Hippocampal formation (tissue), 2 donors: ENCODE data around the gene IL4I1.

Experiments
- DNase-seq, 2 donors: peaks; one replicate each; lab custom pipeline; 2025; lab: John Stamatoyannopoulos, UW

Gene IL4I1

DNA sequence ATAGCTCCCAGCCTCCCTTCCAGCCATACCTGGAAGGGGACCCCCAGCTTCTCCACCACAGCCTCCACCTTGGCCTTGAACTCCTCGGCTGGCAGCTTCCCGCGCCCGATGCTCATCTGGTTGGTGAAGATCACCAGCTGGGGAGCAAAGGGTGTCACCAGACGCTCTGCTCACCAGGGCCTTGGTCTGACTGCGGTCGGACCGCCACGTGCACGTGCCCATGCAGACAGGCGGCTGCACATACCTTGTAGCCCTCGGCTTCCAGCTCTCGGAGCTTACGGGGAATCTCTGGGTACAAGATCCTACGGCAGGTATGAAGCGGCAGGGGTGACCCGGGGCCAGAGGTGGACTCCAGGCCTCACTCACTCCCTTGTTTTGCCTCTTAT is 32.8 kb downstream of the IL4I1 start:
- DNase-seq, result no peak

DNA sequence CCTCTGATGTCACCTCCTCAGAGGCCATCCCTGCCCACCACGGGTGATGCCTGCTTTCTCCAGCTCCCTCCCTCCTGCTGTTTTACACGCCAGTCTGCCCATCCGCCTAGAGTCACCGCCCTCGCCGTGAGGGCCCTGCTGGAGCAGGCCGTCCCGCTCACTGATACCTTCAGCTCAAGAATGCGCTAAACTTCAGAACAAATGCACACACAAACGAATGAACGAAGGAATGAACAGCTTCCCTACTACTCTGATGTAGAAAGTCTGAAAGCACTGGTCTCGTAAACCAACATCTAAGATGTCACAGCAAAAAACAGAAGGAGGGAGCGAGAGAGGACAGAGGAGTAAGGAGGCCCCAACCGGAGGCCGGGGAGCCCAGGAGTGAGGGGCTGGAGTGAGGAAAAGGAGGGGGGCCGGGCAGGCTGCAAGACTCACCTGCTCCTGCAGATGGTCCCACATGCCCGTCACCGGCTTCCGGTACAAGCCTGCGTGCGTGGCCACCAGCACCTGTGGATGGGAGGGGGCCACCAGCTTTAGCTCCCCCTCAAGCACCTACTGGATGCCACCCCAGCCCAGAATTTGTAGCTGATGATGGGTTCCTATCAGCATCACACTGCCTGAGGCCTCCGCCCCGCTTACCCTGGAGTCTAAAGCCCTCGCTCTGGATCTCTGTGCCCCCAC is 33.3 kb downstream of the IL4I1 start:
- no peak for DNase-seq

DNA sequence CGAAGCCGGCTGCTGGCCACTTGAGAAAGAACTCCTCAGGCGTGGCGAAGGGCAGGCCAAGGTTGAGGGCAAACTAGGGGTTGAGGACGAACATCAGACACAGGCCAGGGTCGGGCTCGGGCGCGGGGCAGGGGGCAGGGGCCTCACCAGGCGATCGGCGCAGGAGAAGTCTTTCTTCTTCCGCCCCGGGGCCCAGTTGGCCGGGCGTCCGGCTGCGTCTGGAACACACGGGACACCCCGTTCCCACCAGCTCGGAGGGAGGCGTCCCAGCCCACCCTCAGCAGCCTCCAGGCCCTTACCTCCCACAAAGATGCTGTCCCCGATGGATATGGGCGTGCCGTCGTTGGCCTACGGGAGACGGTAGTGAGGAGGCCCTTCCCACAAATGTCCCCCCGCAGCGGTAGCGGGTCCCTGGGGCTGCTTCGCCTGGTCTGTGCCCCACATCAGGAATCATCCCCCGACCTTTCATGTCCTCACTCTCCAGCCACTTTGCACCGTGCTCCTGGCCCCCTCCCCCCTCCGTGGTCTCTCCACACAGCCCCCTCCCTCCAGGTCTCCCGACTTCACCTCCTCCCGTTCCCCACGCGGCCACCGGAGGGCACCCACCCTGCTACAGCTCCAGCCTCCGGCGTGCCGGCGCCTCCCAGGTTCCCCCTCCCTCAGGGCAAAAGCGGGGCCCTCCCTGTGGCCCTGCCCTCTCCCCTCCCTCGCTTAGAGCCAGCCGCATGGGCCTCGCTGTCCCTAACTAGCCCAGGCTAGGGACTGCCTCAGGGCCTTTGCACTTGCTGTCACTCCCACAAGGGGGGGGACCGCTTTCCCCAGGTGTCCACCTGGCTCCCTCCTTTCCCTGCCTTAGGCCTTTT is 34.1 kb downstream of the IL4I1 start:
- no peak for DNase-seq

DNA sequence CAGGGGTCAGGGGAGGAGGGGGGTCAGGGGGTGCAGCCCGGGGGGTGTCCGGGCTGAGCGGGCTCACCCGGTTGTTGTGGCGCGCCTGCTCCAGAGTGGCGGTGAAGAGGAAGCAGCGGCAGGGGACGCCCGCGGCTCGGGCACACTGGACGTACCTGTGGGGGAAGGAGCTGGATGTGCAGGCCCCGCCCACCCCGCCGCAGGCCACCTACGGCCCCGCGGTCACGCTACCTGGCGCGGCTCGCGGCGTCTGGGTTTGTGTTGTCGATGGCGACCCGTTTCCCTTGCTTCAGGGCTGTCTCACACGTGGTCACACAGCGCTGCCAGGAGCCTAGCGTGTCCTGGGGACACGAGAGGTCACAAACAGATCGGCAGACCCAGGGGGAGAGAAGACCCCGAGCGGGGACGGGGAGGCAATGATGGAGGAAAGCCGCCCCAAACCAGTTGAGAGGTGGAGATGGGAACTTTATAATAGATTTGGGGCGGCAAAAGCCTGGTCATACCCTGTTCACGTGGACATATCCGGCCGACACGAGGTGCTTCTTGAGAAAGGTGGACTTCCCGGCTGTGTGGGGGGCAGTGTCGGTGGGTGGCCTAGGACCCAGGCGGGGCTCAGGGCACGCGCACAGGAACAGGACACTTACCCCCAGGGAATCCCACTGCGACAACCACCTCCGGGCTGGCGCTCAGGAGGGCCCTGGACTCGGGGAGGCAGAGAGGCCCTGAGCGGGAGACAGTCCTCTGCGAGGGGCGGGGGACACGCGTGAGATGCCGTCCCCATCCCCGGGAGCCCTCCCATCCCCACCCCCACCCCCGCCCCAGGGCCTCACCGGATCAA is 34.9 kb downstream of the IL4I1 start:
- DNase-seq, result no peak

DNA sequence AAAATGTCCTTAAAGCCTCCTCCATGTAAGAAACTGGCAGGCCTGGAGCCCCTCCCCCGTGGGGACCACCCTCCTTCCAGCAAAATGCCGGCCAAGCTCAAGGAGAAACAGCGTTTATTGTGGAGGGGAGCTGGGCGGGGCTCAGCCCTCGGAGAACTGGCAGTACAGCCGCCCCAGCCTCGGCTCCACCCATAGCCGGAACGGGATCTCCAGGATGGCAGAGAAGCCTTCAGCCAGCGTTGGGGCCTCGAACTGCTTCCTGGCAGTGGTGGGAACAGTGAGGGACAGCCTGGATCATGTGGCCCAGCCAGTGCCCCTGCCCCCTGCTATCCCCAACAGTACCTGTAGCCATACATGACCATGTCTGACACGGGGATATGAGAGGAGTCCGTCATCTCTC is 35.6 kb downstream of the IL4I1 start:
- no peak for DNase-seq

DNA sequence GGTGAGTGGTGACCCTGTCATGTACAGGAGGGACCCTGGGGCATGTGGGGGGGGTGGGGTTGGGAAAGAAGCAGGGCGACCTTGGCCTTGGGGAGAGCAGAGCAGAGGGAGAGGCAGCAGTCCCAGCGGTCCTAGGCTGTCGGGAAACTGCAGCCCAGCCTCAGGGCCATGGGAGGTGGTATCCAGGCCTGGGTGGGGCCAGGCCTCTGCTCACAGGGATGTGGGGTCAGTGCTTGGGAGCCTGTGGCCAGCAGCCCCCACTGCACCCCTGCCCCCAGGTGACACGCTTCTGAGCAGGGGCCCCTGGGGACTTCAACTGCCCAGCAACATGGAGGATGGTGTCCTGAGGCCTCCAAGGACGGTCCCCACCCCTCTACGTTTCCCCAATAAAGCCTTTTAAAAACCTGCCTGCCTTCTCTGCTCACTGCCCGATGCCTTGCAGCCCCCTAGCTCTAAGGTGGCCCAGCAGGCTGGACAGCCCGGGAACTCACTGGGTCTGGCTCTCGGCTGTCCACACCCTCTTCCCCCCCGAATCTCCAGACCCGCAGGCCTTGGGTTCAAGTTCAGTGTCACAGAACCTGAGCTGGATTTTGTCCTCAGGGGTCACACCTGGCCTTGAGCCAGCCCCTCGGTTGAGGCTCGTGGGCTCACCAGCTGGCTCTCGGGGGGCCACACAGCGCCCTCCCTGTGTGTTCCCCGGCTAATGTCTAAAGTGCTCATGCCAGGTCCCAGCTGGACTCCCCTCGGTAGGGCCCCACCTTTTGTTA is 36.2 kb downstream of the IL4I1 start:
- no peak for DNase-seq

DNA sequence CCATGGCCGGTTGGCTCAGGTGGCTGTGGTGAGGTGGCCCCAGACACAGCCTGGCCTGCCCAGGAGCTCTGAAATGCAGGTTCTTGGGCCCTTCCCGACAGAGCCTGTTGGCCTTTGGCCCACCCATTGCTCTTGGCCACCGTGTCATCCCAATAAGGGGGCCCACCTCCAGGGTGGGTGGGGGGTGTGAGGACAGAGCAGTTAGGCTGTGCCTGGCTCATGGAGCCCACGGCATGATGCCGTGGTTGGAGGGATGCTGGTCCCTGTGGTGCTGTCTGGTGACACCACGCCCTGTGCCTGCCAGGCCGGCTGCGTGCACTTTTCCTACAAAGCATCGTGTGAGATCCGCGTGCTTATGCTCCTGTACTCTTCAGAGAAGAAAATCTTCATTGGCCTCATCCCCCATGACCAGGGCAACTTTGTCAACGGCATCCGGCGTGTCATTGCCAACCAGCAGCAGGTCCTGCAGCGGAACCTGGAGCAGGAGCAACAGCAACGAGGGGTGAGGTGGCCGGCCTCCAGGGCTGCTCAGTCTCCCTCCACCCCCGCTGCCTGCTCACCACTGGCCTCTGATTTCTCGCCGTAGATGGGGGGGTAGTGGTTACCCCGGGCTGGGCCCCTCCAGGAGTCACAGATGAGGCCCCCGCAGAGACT is 36.9 kb downstream of the IL4I1 start:
- no peak for DNase-seq

DNA sequence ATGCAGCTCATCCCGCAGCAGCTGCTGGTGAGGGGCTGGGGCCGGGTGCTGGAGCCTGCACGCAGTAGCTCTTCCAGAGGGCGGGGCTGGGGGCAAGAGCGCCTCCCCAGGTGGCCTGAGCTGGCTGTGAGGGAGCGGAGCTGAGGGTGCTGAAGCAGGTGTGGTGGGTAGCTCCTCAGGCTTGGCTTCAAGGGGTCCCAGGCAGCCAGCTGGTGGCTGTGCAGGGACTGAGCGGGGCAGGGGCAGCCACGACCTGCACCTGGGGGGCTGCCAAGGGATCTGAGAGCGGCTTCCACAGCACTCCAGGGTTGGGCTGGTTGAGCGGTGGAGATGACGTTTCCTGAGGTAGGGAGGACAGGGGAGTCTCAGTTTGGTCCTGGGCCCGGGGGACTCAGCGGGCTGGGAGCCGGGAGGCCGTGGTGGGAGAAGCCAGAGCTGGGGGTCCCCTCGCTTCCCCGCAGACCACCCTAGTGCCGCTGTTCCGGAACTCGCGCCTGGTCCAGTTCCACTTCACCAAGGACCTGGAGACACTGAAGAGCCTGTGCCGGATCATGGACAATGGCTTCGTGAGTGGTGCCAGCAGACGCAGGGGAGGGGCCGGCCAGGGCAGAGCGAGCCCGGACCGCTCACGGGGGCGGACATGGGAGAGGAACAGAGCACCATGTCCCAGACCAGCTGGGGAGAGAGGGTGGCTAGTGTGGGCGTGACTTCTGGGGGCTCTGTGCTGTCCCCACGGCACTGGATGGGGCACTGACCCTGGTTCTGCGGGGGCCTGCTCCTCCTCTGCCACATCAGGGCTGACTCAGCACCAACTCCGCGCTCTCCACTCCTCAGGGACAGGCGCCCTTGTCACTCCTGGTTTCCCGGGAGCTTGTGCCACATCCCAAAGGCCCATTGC is 38.4 kb downstream of the IL4I1 start:
- DNase-seq, result no peak

DNA sequence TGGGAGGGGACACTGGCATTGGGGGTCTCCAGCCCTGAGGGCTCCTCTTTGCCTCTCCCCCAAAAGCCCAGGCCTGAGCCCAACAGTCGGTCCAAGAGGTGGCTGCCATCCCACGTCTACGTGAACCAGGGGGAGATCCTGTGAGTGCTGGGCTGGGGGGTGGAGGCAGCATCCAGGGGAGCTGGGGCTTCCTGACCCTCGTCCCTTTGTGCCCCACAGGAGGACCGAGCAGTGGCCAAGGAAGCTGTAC is 38.9 kb downstream of the IL4I1 start:
- DNase-seq, result no peak

DNA sequence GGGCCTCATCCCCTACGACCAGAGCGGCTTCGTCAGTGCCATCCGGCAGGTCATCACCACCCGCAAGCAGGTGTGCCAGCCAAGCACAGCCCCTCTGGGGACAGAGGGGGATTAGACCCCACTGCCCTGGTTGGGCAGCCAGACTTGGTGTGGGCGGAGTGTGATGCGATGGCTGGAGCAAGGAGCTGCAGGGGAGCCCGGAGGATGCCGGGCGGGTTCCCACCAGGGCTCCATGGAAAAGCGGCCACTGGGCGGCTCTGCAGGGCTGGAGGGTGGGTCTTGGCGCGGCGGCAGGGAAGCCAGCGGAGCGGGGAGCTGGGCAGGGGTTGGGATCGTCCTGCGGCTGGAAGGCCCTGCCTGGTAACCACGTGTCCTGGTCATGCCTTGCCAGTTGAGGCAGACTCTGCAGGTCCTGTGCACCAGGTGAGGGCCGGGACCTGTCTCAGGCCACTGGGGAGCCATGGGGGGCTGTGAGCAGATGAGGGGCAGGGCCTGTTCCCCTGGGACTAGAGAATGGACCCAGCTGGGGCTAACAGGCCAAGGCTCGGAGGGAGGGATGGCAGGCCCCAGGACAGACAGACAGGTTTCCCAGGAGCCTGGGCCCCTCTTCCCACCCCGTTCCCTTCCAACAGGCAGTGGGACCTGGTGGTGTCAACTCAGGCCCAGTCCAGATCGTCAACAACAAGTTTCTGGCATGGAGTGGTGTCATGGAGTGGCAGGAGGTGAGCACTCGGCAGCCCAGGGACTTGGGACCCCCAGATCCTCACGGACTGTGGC is 39.4 kb downstream of the IL4I1 start:
- no peak for DNase-seq

DNA sequence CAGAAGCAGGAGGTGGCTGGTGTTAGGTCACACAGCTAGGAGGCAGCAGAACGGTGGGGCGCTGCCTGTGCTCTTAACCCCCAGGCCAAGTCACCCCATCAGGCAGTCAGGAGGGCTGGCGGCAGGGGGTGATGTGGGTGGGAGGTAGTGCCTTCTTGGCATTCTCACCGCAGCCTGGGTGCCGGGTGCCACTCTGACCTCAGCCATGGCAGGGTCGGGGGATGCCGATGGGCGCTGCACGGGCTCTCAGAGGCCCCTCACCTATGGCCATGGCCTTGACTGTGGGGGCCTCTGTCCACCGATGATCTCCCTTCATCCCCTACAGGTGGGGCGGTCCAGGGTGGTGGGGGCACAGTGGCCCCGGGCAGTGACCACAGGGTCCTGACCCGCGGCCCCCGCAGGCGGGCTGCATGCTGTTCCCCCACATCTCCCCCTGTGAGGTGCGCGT is 40.1 kb downstream of the IL4I1 start:
- DNase-seq, result no peak

DNA sequence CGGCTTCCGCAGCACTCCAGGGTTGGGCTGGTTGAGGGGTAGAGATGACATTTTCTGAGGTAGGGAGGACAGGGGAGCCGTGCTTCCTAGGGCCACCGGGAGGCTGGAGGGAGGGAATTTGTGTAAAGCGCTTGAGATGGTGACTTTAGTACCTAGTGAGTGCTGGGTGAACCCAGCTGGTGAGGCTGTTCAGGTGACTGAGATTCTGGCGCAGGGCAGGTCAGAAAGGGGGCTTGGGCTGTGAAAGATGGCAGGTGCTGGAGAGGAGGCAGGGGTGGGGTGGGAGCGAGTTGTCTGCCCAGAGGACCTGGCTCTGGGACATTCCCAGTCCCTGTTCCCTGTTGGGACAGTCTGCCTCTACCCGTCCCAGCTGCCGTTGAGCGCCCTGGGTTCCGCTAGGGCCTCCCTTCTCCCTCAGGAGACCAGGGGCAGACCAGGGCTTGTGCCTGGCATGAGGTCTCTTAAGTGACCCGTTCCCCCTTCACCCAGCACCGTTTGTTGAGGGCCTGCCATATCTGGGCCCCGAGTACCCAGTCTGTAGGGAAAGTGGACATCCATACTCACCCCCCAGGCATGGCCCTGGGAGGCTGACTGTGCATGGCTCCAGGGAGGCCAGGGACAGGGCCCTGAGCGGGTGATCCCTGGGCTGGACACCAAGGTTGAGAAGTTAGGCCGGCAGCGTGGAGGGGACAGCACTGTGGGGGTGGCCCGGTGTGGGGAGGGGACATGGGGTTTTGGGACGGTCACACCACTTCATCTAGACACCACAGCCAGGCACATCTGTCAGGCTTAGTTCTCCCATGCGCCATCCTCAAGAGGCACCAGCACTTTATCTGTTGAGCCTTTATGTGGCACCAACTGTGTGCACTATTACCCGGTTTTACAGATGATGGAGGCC is 40.8 kb downstream of the IL4I1 start:
- DNase-seq, result no peak

DNA sequence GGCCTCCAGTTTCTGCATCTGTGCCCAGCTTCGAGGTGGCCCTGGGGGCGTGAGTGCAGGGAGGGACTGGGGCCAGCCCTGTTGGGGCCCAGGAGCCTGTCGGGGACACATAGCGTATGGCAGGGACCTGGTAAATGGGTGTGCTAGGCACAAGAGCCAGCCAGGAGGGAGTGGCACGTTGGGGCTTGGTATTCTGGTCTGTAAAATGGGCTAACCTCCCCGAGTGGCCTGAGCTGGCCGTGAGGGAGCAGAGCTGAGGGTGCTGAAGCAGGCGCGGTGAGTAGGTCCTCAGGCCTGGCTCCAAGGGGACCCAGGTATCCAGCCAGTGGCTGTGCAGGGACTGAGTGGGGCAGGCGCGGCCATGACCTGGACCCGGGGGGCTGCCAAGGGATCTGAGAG is 41.4 kb downstream of the IL4I1 start:
- no peak for DNase-seq

DNA sequence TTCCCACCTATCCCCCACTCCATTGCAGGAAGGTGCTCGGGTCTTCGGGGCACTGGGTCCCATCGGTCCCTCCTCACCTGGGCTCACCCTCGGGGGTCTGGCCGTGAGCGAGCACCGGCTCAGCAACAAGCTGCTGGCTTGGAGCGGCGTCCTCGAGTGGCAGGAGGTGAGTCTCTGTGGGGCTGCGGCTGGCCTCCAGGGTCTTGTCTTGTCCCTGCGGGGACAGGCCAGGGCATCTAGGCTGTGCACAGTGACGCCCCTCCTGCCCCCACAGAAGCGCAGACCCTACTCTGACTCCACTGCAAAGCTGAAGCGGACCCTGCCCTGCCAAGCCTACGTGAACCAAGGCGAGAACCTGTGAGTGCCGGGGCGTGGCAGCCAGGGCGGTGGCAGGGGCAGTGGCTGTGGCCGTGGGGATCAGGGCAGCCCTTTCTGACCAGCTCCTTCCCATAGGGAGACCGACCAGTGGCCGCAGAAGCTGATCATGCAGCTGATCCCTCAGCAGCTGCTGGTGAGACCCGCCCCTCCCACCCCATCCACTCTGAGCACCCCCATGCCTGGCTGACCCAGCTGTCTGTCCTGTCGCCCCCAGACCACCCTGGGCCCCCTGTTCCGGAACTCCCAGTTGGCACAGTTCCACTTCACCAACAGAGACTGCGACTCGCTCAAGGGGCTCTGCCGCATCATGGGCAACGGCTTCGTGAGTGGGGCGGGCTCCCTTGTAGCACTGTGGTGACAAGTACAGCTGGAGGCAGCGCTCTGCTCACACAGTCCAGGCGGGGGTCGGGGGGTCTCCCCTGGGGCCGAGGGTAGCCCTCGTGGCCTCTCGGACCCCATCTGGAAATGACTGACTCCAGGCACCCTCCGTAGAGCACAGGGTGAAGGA is 42.1 kb downstream of the IL4I1 start:
- no peak for DNase-seq

DNA sequence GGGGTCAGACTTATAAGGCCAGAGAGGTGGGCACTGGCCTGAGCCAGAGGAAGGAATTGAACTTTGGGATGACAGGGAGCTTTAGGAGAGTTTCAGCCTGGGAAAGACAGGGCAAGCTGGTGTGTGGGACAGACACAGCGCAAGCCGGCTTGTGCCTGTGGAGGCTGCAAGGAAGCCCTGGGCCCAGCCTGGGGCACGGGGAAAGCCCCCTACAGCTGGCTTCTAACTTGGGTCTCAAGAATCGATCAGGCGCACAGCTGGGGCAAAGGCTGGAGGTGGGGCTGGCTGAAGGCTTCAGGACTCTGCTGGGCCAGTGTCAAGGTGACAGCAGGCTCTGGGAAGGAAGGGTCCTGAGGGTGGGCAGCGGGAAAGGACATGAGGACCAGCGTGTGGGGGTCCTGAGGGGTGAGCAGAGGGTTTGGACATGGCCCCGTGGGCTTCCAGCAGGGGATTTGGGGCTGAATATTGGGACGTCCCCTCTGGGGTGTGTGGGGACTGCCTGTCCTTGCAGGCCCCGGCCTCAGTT is 42.8 kb downstream of the IL4I1 start:
- DNase-seq, result no peak

DNA sequence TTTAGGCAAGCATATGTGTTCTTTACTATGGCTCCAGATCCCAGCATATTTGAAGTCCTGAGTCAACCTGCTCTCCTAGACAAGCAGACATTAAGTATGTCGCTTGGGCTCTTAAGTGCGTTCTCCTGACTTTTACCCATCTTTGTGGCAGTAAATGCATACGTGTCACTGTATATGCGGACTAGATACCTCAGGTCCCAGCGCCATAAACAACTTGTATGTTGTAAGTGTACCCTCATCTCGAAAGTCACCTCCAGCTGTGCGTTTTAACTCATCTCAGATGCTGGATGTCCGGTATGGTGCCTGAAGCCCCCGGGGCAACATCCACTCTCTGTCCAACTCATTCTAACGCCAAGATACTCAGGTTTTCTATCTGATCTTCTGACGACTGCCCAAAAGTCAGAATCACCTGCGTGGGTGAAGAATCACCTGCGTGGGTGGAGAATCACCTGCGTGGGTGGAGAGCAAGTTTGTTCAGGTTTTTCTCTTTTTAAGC is 44.0 kb downstream of the IL4I1 start:
- DNase-seq, result no peak
